Measurements from ENCODE around the gene SCAMP4. TPM values are rescaled to one million over a fixed set of nuclear protein-coding genes. Genes with fewer than 3 reads are reported as not detected.

Gene SCAMP4
- total RNA-seq, 4 donors from 2014 or later, result 18.8 to 38.4 (median 26.7) TPM

DNA sequence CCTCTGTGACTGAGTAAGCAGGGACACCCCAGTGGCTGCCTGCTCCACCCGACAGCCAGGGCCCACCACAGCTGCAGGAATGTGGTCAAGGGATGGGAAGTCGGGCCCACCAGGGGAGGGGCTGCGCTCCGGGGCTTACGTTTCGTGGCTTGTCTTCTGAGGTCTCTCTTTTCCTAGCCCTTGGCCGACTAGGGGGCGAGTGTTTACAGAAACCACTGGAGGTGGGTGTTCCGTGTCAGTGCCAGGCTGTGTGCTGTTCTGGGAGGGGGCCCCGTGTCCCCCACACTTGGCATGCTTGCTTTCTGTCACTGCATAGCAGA is 4.5 kb downstream of the SCAMP4 start:
- H3K27ac ChIP-seq, result no peak overlapping the region
- peaks cover 0 to 6% of the 10 kb centered on the region in 2 donors for H3K36me3 ChIP-seq
- intact Hi-C loops (cut with DNase I; ENCODE audit: low total_unique reads), result no loop called here
- no peaks in the 10 kb centered on the region for H3K9me3 ChIP-seq
- no peaks in the 10 kb centered on the region for H3K27me3 ChIP-seq
- no peak overlapping the region for H3K4me3 ChIP-seq
- ATAC-seq (no peak), DNase-seq (no peak)
- in situ Hi-C loops (cut with MboI; ENCODE audit: low sequenced_read_pairs in 4 of 4), result no loop called here
- peaks cover 4 to 15% of the 10 kb centered on the region in 2 donors for H3K4me1 ChIP-seq
- TF ChIP-seq, protein P1, sequence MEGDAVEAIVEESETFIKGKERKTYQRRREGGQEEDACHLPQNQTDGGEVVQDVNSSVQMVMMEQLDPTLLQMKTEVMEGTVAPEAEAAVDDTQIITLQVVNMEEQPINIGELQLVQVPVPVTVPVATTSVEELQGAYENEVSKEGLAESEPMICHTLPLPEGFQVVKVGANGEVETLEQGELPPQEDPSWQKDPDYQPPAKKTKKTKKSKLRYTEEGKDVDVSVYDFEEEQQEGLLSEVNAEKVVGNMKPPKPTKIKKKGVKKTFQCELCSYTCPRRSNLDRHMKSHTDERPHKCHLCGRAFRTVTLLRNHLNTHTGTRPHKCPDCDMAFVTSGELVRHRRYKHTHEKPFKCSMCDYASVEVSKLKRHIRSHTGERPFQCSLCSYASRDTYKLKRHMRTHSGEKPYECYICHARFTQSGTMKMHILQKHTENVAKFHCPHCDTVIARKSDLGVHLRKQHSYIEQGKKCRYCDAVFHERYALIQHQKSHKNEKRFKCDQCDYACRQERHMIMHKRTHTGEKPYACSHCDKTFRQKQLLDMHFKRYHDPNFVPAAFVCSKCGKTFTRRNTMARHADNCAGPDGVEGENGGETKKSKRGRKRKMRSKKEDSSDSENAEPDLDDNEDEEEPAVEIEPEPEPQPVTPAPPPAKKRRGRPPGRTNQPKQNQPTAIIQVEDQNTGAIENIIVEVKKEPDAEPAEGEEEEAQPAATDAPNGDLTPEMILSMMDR (IDR thresholded peaks at IDR 0.05 in 4 of 5, conservative IDR thresholded peaks at IDR 0.05 in 1 of 5), result no peak
- no peak for TF ChIP-seq POLR2A (IDR thresholded peaks at IDR 0.05)

DNA sequence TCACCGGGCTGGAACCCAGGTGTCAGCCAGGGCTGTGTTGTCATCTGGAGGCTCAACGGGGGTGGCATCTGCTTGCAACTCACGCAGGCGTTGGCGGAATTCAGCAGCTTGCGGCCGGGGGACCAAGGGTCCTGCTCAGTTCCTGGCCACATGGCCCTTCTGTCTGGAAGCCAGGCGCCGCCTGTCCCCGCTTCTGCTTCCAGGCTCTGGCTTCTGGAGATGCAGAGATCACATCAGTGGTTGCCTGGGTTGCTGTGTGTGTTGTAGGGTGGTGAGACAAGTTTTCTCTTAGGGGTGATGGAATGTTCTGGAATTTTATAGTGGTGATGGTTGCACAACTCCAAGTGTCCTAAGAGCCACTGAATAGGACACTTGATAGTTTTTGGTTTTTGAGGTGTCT is 5.0 kb downstream of the SCAMP4 start:
- no peaks in the 10 kb centered on the region for H3K9me3 ChIP-seq
- DNase-seq (no peak), ATAC-seq (no peak)
- in situ Hi-C loops (cut with MboI; ENCODE audit: low sequenced_read_pairs in 4 of 4) (no loop called here), intact Hi-C loops (cut with DNase I; ENCODE audit: low total_unique reads) (no loop called here)
- peaks cover 0 to 6% of the 10 kb centered on the region in 2 donors for H3K36me3 ChIP-seq
- peaks cover 4 to 15% of the 10 kb centered on the region in 2 donors for H3K4me1 ChIP-seq
- H3K27ac ChIP-seq, result no peak overlapping the region
- no peaks in the 10 kb centered on the region for H3K27me3 ChIP-seq
- no peak for TF ChIP-seq POLR2A (IDR thresholded peaks at IDR 0.05)
- TF ChIP-seq, protein P1 (IDR thresholded peaks at IDR 0.05 in 4 of 5, conservative IDR thresholded peaks at IDR 0.05 in 1 of 5), result no peak
- H3K4me3 ChIP-seq, result no peak overlapping the region

DNA sequence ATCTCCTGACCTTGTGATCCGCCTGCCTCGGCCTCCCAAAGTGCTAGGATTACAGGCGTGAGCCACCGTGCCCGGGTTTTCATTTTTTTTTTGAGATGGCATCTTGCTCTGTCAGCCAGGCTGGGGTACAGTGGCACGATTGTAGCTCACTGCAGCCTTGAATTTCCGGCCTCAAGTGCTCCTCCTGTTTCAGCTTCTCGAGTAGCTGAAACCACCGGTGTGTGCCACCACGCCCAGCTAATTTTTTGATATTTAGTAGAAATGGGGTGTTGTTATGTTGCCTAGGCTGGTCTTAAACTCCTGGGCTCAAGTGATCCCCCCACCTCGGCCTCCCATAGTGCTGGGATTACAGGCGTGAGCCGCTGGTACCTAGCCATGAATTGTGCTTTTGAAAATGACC is 5.9 kb downstream of the SCAMP4 start:
- intact Hi-C loops (cut with DNase I; ENCODE audit: low total_unique reads), result no loop called here
- DNase-seq, result no peak
- Histone ChIP-seq H3K27me3 (no peaks in the 10 kb centered on the region), H3K4me1 (peaks cover 0 to 11% of the 10 kb centered on the region in 2 donors), H3K27ac (no peak overlapping the region), H3K4me3 (no peak overlapping the region), H3K9me3 (no peaks in the 10 kb centered on the region), H3K36me3 (peaks cover 0 to 6% of the 10 kb centered on the region in 2 donors)
- ATAC-seq, result no peak
- in situ Hi-C loops (cut with MboI; ENCODE audit: low sequenced_read_pairs in 4 of 4), result no loop called here
- TF ChIP-seq, protein P1 (IDR thresholded peaks at IDR 0.05 in 4 of 5, conservative IDR thresholded peaks at IDR 0.05 in 1 of 5), result no peak

DNA sequence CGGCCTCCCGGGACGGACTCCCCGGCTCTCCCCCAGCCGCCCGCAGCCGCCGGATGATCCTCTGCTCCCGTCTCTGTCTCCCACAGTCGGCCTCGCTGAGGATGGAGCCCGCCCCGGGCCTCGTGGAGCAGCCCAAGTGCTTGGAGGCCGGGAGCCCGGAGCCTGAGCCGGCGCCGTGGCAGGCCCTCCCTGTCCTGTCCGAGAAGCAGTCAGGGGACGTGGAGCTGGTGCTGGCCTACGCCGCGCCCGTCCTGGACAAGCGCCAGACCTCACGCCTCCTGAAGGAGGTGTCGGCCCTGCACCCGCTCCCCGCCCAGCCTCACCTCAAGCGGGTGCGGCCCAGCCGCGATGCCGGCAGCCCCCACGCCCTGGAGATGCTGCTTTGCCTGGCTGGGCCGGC is 6.8 kb downstream of the SCAMP4 start:
- Histone ChIP-seq H3K4me1 (peaks cover 0 to 8% of the 10 kb centered on the region in 2 donors), H3K36me3 (peaks cover 0 to 6% of the 10 kb centered on the region in 2 donors), H3K9me3 (no peaks in the 10 kb centered on the region), H3K27ac (no peak overlapping the region), H3K27me3 (no peaks in the 10 kb centered on the region), H3K4me3 (no peak overlapping the region)
- in situ Hi-C loops (cut with MboI; ENCODE audit: low sequenced_read_pairs in 4 of 4), result no loop called here
- no peak for DNase-seq
- ATAC-seq, result no peak
- intact Hi-C loops (cut with DNase I; ENCODE audit: low total_unique reads), result no loop called here
- TF ChIP-seq, protein P1 (IDR thresholded peaks at IDR 0.05 in 4 of 5, conservative IDR thresholded peaks at IDR 0.05 in 1 of 5), result no peak
- no peak for TF ChIP-seq POLR2A (IDR thresholded peaks at IDR 0.05)

DNA sequence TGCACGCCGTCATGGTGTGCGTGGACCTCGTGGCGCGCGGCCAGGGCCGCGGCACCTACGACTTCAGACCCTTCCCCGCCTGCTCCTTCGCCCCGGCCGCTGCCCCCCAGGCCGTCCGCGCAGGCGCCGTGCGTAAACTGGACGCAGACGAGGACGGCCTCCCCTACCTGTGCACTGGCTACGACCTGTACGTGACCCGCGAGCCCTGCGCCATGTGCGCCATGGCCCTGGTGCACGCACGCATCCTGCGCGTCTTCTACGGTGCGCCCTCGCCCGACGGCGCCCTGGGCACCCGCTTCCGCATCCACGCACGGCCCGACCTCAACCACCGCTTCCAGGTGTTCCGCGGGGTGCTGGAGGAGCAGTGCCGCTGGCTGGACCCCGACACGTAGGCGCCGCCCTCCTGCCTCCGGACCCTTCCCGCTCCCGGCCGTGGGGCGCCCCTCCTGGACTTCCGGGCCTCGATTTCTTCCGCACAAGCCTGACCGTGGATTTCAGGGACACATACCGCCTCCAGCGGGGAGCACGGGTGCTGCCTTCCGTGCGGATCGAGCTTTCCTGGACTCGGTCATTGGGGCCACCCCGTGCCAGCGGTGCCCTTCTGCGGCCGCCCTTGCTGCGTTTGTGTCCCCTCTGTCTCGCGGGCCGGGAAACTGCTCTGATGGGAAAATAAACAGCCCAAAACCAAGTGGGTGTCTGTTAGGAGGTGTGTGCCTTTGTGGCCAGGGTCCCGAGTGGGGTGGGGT is 7.7 kb downstream of the SCAMP4 start:
- in situ Hi-C loops (cut with MboI; ENCODE audit: low sequenced_read_pairs in 4 of 4), result no loop called here
- Histone ChIP-seq H3K4me3 (no peak overlapping the region), H3K27ac (no peak overlapping the region), H3K4me1 (peaks cover 0 to 8% of the 10 kb centered on the region in 2 donors), H3K36me3 (peaks cover 0 to 9% of the 10 kb centered on the region in 2 donors), H3K27me3 (no peaks in the 10 kb centered on the region), H3K9me3 (no peaks in the 10 kb centered on the region)
- no peak for DNase-seq
- intact Hi-C loops (cut with DNase I; ENCODE audit: low total_unique reads), result no loop called here
- ATAC-seq, result no peak
- TF ChIP-seq, protein P1 (IDR thresholded peaks at IDR 0.05 in 4 of 5, conservative IDR thresholded peaks at IDR 0.05 in 1 of 5), result no peak
- TF ChIP-seq POLR2A (IDR thresholded peaks at IDR 0.05), result no peak

Measured in gastrocnemius medialis (tissue), 4 donors.